Sigmoid colon (tissue), 7 donors: ENCODE results near the gene MOB4. TPM values are rescaled to one million over a fixed set of nuclear protein-coding genes. Genes with fewer than 3 reads are reported as not detected.

Experiments
- DNase-seq: peaks from one replicate; pipeline ENCODE4 v3.0.0-alpha.2; 2019
- H3K27ac ChIP-seq, 4 donors: fragments of 200-600 bp; sonication (generic); one replicate each; pipeline ENCODE4 v1.5.1; 2016 to 2019; ENCODE audit warnings: mild to moderate bottlenecking in 1 of 4
- H3K27me3 ChIP-seq, 3 donors: fragments of 200-600 bp; sonication (generic); one replicate each; pipeline ENCODE4 v1.5.1; 2019; ENCODE audit warnings: mild to moderate bottlenecking in 1 of 3
- H3K36me3 ChIP-seq, 4 donors: fragments of 200-600 bp; sonication (generic); one replicate each; pipeline ENCODE4 v1.5.1; 2016 to 2019
- H3K4me1 ChIP-seq, 4 donors: fragments of 200-600 bp; sonication (generic); one replicate each; pipeline ENCODE4 v1.5.1; 2017 to 2019
- H3K4me3 ChIP-seq, 4 donors: fragments of 200-600 bp; sonication (generic); one replicate each; pipeline ENCODE4 v1.5.1; 2017 to 2019; ENCODE audit warnings: mild to moderate bottlenecking in 2 of 4, moderate library complexity in 1 of 4
- H3K9me3 ChIP-seq, 4 donors: fragments of 200-600 bp in 3 of 4; sonication (generic) in 3 of 4; one replicate each; pipeline versions ENCODE4 v1.5.1 to v1.6.1; 2013 to 2019
- EP300 ChIP-seq, 4 donors: sonication (generic); formaldehyde crosslinking; IDR thresholded peaks; one replicate each; pipeline ENCODE4 v1.6.1; 2017; ENCODE audit warnings: antibody characterized with exemption in 4 of 4
- POLR2A ChIP-seq, 2 donors: fragments of 450-650 bp; IDR thresholded peaks; one replicate each; pipeline ENCODE4 v1.6.1; 2016; ENCODE audit warnings: antibody characterized with exemption in 2 of 2, mild to moderate bottlenecking in 2 of 2, moderate library complexity in 2 of 2
- POLR2AphosphoS5 ChIP-seq, 4 donors: sonication (generic); formaldehyde crosslinking; IDR thresholded peaks; one replicate each; pipeline ENCODE4 v1.6.1; 2017; ENCODE audit warnings: antibody characterized with exemption in 4 of 4
- WGBS, 2 donors: extraction: QIAGEN DNeasy Blood & Tissue Kit; methylation state at CpG; one replicate each; pipeline ENCODE4 v1.1.7; 2013; 5-methylcytosine and 5-hydroxymethylcytosine counted together
- intact Hi-C: fragments of 100-400 bp; cut with DNase I; formaldehyde crosslinking; loops from one replicate; pipeline ENCODE4 v1.15.1; 2023
- polyA plus RNA-seq, 3 donors: library from polyadenylated mRNA; stranded (reverse); fragments of 200-250 nt; gene quantifications; one replicate each; pipeline ENCODE4 v1.2.3, GENCODE V29; 2013
- total RNA-seq, 4 donors: library from RNA; depleted of rRNA; stranded (reverse); fragments of >200 nt; gene quantifications; one replicate each; pipeline ENCODE4 v1.1.0, GENCODE V29; 2016
- TF ChIP-seq, protein P1 (sequence below), 4 experiments: fragments of 450-650 bp in 3 of 4; fragments of 200-600 bp in 1 of 4; IDR thresholded peaks; one replicate each; pipeline ENCODE4 v1.5.1; 2016 to 2019; ENCODE audit warnings: antibody characterized with exemption in 4 of 4, mild to moderate bottlenecking in 3 of 4, moderate library complexity in 2 of 4
- donor health status: healthy with polysubstance abuse.
- donor health status: Bipolar disorder and iron deficiency.
- donor health status: healthy.

MOB4 gene
- total and polyA plus RNA-seq, 7 donors, result 22.2 to 50.5 (median 40.3) TPM

DNA sequence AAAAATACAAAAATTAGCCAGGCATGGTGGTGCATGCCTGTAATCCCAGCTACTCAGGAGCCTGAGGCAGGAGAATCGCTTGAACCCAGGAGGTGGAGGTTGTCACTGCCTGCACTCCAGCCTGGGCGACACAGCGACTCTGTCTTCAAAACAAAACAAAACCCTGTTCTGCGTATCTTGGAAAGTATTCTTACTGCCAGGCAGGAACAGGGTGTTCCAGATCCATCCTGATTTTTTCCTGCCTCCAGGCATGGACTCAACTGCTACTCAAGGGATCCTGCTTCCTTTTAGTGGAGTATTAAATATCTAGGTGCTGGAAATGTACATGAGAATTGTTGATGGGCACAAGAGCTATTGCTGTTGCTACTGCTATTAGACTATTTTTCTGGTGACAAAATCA lies 28.5 kb upstream of the MOB4 start:
- peaks cover 0 to 7% (median 4%) of the 10 kb centered on the region in 4 donors for H3K9me3 ChIP-seq
- TF ChIP-seq POLR2A (IDR thresholded peaks at IDR 0.05), result no peak
- TF ChIP-seq, protein P1, sequence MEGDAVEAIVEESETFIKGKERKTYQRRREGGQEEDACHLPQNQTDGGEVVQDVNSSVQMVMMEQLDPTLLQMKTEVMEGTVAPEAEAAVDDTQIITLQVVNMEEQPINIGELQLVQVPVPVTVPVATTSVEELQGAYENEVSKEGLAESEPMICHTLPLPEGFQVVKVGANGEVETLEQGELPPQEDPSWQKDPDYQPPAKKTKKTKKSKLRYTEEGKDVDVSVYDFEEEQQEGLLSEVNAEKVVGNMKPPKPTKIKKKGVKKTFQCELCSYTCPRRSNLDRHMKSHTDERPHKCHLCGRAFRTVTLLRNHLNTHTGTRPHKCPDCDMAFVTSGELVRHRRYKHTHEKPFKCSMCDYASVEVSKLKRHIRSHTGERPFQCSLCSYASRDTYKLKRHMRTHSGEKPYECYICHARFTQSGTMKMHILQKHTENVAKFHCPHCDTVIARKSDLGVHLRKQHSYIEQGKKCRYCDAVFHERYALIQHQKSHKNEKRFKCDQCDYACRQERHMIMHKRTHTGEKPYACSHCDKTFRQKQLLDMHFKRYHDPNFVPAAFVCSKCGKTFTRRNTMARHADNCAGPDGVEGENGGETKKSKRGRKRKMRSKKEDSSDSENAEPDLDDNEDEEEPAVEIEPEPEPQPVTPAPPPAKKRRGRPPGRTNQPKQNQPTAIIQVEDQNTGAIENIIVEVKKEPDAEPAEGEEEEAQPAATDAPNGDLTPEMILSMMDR (IDR thresholded peaks at IDR 0.05), result no peak
- TF ChIP-seq POLR2AphosphoS5 (IDR thresholded peaks at IDR 0.05), result no peak
- no peak for TF ChIP-seq EP300 (IDR thresholded peaks at IDR 0.05)
- intact Hi-C loops, result no loop called here
- H3K4me1 ChIP-seq, result no peaks in the 10 kb centered on the region
- WGBS, 2 donors, result 94 to 97% methylated on average over 4 of the region's 4 CpGs
- no peak for DNase-seq
- H3K36me3 ChIP-seq, result peaks cover 45 to 84% (median 54%) of the 10 kb centered on the region in 4 donors
- no peak overlapping the region for H3K27ac ChIP-seq
- H3K4me3 ChIP-seq, result no peak overlapping the region
- H3K27me3 ChIP-seq, result no peaks in the 10 kb centered on the region

DNA sequence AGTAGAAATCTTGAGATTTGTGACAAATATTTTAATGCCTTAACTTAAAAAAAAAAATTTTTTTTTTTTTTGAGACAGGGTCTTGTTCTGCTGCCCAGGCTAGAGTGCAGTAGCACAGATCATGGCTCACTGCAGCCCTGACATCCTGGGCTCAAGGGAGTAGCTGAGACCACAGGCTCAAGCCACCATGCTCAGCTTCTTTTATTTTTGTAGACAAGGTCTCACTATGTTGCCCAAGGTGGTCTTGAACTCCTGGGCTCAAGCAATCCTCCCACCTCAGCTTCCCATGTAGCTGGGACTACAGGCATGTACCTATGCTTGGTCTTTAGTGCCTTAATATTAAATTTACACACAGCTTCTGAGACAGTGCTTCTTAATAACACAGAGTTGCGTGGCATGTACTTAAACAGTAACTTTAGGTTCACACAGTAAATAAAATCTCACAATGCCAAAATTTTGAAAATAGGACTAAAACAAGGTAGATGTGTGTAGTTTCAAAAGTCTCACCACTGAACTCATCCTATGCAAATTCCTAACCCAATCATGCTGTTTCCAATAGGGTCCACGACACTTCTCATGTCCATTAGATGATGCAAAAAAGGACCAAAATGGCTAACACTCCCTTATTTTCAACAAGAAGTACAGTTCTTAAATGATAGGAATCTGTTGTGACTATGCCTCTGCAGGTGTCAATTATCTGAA lies 20.3 kb upstream of the MOB4 start:
- no peak overlapping the region for H3K27ac ChIP-seq
- 87 to 90% methylated on average over 2 of the region's 2 CpGs for WGBS, 2 donors
- no peak for TF ChIP-seq POLR2A (IDR thresholded peaks at IDR 0.05)
- TF ChIP-seq, protein P1 (IDR thresholded peaks at IDR 0.05), result no peak
- TF ChIP-seq POLR2AphosphoS5 (IDR thresholded peaks at IDR 0.05), result no peak
- TF ChIP-seq EP300 (IDR thresholded peaks at IDR 0.05), result no peak
- H3K9me3 ChIP-seq, result no peaks in the 10 kb centered on the region
- DNase-seq, result no peak
- H3K4me3 ChIP-seq, result no peak overlapping the region
- peaks cover 0 to 36% (median 28%) of the 10 kb centered on the region in 4 donors for H3K4me1 ChIP-seq
- H3K27me3 ChIP-seq, result no peaks in the 10 kb centered on the region
- peaks cover 41 to 73% (median 53%) of the 10 kb centered on the region in 4 donors for H3K36me3 ChIP-seq
- intact Hi-C loops, result loop anchor here (5.0 kb wide), 1 partner anchor 58 kb away; the partner anchor contains the start of gene SF3B1

DNA sequence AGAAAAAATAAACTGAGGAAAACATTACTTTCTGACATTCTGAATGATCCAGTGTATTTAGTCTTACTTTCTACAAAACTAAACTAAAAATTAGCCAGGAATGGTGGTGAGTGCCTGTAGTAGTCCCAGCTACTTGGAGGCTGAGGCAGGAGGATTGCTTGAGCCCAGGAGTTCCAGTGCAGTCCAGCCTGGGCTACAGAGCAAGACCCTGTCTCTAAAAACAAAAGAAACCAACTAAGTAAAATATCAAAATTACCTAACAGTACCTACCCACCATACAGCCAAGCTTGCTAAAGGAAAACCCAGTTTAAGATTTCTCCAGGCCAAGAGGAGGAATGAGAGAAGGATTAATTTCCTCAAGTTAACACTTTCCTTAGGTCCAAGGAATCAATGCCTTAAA lies 19.2 kb upstream of the MOB4 start:
- no peak overlapping the region for H3K4me3 ChIP-seq
- peaks cover 34 to 64% (median 43%) of the 10 kb centered on the region in 4 donors for H3K36me3 ChIP-seq
- intact Hi-C loops, result loop anchor here (5.0 kb wide), 1 partner anchor 59 kb away; the partner anchor contains the start of gene SF3B1
- no peak for TF ChIP-seq POLR2A (IDR thresholded peaks at IDR 0.05)
- TF ChIP-seq, protein P1 (IDR thresholded peaks at IDR 0.05), result no peak
- H3K27ac ChIP-seq, result no peak overlapping the region
- no peaks in the 10 kb centered on the region for H3K27me3 ChIP-seq
- H3K4me1 ChIP-seq, result peaks cover 0 to 42% (median 34%) of the 10 kb centered on the region in 4 donors
- no peaks in the 10 kb centered on the region for H3K9me3 ChIP-seq
- no peak for DNase-seq

DNA sequence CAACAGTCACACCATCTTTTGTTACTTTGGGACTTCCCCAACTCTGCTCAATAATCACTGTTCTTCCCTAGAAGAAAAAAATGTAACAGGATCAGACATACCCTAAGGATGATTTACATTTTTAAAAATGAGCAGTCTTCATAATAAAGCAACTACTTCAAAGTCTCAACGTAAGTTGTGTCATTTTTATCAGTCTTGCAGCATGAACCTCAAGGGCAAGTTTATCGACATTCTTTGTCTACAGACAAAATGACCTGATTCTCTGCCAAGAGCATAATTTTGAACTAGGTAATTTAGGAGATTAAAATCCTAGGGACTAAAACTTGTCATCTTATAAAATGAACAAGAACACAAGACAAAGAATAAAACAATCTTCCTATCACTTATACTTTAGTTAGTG lies 18.5 kb upstream of the MOB4 start:
- peaks cover 0 to 48% (median 40%) of the 10 kb centered on the region in 4 donors for H3K4me1 ChIP-seq
- DNase-seq, result no peak
- H3K4me3 ChIP-seq, result no peak overlapping the region
- intact Hi-C loops, result loop anchor here (5.0 kb wide), 1 partner anchor 60 kb away; the partner anchor contains the start of gene SF3B1
- H3K27me3 ChIP-seq, result no peaks in the 10 kb centered on the region
- no peaks in the 10 kb centered on the region for H3K9me3 ChIP-seq
- TF ChIP-seq, protein P1 (IDR thresholded peaks at IDR 0.05), result no peak
- TF ChIP-seq EP300 (IDR thresholded peaks at IDR 0.05) (no peak), POLR2A (IDR thresholded peaks at IDR 0.05) (no peak), POLR2AphosphoS5 (IDR thresholded peaks at IDR 0.05) (no peak)
- H3K36me3 ChIP-seq, result peaks cover 28 to 64% (median 37%) of the 10 kb centered on the region in 4 donors
- 12 to 48% methylated on average over 2 of the region's 2 CpGs for WGBS, 2 donors
- H3K27ac ChIP-seq, result no peak overlapping the region
